K562 (cell line): ENCODE results near the gene RPS8. TPM values are rescaled to one million over a fixed set of nuclear protein-coding genes. Genes with fewer than 3 reads are reported as not detected.

ENCODE experiments used
- ATAC-seq: fragments of 200-7000 bp; cut with Tn5 transposase; 3 replicates; pipeline ENCODE4 v1.9.1; 2020; ENCODE audit warnings: moderate library complexity
- BruUV-seq: library from RNA; stranded (reverse); fragments of 400-500 nt; replicated peaks from 2 replicates; lab custom pipeline; 2021; lab: Mats Ljungman, UMichigan
- CTCF ChIA-PET: fragments of 300-600 bp; formaldehyde crosslinking; extraction: SDS; loops from one replicate; lab custom pipeline; 2021; ENCODE audit warnings: low intra/inter-chr PET ratio; lab: Yijun Ruan, JAX
- POLR2A ChIA-PET: fragments of 300-600, 350-650 bp; sonication (Branson Sonifier 250); formaldehyde crosslinking; extraction: SDS; loops from one replicate; lab custom pipeline; 2021; ENCODE audit warnings: antibody characterized with exemption, inconsistent platforms; lab: Yijun Ruan, JAX
- DNase-seq, 4 experiments: peaks; one replicate each; pipeline versions ENCODE4 v3.0.0 to v3.0.0-alpha.2; 2011 to 2018; ENCODE audit warnings: low spot score in 3 of 4, mixed read lengths in 3 of 4; ENCODE audit errors: extremely low read depth in 1 of 4
- FAIRE-seq: peaks from 2 replicates; lab custom pipeline; 2011; peaks lifted over from hg19 to GRCh38; lab: Jason Lieb, UNC
- H2AFZ ChIP-seq: 2 replicates; pipeline ENCODE4 v1.6.0; 2011; ENCODE audit warnings: low read depth, low read length, control low read depth, inconsistent platforms
- H3K27ac ChIP-seq: fragments of 200-600 bp; 3 replicates; pipeline ENCODE4 v1.8.0; 2011; ENCODE audit warnings: low read depth, mild to moderate bottlenecking, control low read depth, inconsistent platforms, low read length, moderate library complexity, mixed read lengths; ENCODE audit errors: extremely low read depth
- H3K27me3 ChIP-seq, 2 experiments: fragments of 300-600 bp in 1 of 2; 2 replicates in 1 of 2; 3 replicates in 1 of 2; pipeline versions ENCODE4 v1.6.0 to v1.8.0; 2011; ENCODE audit warnings: inconsistent platforms in 2 of 2, low read length in 2 of 2, mild to moderate bottlenecking in 1 of 2, mixed read lengths in 1 of 2, moderate library complexity in 1 of 2; ENCODE audit not compliant: control insufficient read depth in 2 of 2, insufficient read depth in 2 of 2
- H3K36me3 ChIP-seq: fragments of 300-600 bp; 3 replicates; pipeline ENCODE4 v1.8.0; 2011; ENCODE audit warnings: mild to moderate bottlenecking, low read length, inconsistent platforms; ENCODE audit not compliant: control insufficient read depth, insufficient read depth
- H3K4me1 ChIP-seq, 2 experiments: fragments of 200-600 bp in 1 of 2; replicated peaks in 1 of 2; 2 replicates in 1 of 2; 3 replicates in 1 of 2; pipeline versions ENCODE4 v1.5.1 to v1.8.0; 2011; ENCODE audit warnings: inconsistent platforms in 2 of 2, low read length in 2 of 2, mild to moderate bottlenecking in 1 of 2, mixed read lengths in 1 of 2, moderate library complexity in 1 of 2; ENCODE audit not compliant: control insufficient read depth in 2 of 2, insufficient read depth in 2 of 2
- H3K4me2 ChIP-seq: 2 replicates; pipeline ENCODE4 v1.6.1; 2011; ENCODE audit warnings: low read length, control low read depth, inconsistent platforms, mixed read lengths; ENCODE audit not compliant: insufficient read depth
- H3K4me3 ChIP-seq: fragments of 200-600 bp; sonication (generic), shearing (Covaris generic); 2 replicates; pipeline ENCODE4 v1.5.1; 2016; ENCODE audit warnings: control low read depth, inconsistent platforms
- H3K79me2 ChIP-seq: fragments of 200-600 bp; 3 replicates; pipeline ENCODE4 v1.8.0; 2011; ENCODE audit warnings: low read length, inconsistent platforms; ENCODE audit not compliant: control insufficient read depth, insufficient read depth
- H3K9ac ChIP-seq, 2 experiments: 2 replicates each; pipeline versions ENCODE4 v1.6.0 to v1.6.1; 2011; ENCODE audit warnings: low read depth in 2 of 2, low read length in 2 of 2, control low read depth in 1 of 2, inconsistent platforms in 1 of 2, mild to moderate bottlenecking in 1 of 2, mixed read lengths in 1 of 2; ENCODE audit not compliant: insufficient read depth in 1 of 2
- H3K9me1 ChIP-seq: one replicate; pipeline ENCODE4 v1.6.0; 2011; ENCODE audit warnings: inconsistent platforms, mild to moderate bottlenecking, low read length, moderate library complexity; ENCODE audit not compliant: control insufficient read depth, insufficient read depth
- H3K9me3 ChIP-seq: replicated peaks from 2 replicates; pipeline ENCODE4 v1.5.1; 2011; ENCODE audit warnings: low read depth, low read length, inconsistent platforms; ENCODE audit not compliant: control insufficient read depth, insufficient read depth
- H4K20me1 ChIP-seq: replicated peaks from 2 replicates; pipeline ENCODE4 v1.6.1; 2011; ENCODE audit warnings: low read length, inconsistent platforms, mixed read lengths; ENCODE audit not compliant: control insufficient read depth, insufficient read depth
- GABPB1 ChIP-seq: sonication (generic); formaldehyde crosslinking; IDR thresholded peaks from 2 replicates; pipeline ENCODE4 v1.8.0; 2022; ENCODE audit warnings: mild to moderate bottlenecking, missing genetic modification reagents
- KLF13 ChIP-seq: fragments of 450-650 bp; IDR thresholded peaks from 2 replicates; pipeline ENCODE4 v1.6.1; 2016; ENCODE audit warnings: missing genetic modification characterization, low read depth, mild to moderate bottlenecking, missing compliant biosample characterization, moderate library complexity, borderline replicate concordance
- NFE2 ChIP-seq: IDR thresholded peaks from 2 replicates; pipeline ENCODE4 v1.6.1; 2014; ENCODE audit warnings: antibody characterized with exemption, low read depth
- PHF20 ChIP-seq: fragments of 450-650 bp; IDR thresholded peaks from 2 replicates; pipeline ENCODE4 v1.6.1; 2018; ENCODE audit not compliant: partially characterized antibody
- PYGO2 ChIP-seq: fragments of 450-650 bp; IDR thresholded peaks from 2 replicates; pipeline ENCODE4 v1.6.1; 2016; ENCODE audit warnings: mild to moderate bottlenecking, missing genetic modification characterization, moderate library complexity, missing compliant biosample characterization
- RNF2 ChIP-seq: sonication (generic); IDR thresholded peaks from 2 replicates; pipeline ENCODE4 v1.6.1; 2016
- TAF1 ChIP-seq: IDR thresholded peaks from 2 replicates; pipeline ENCODE4 v1.6.1; 2011; ENCODE audit warnings: mild to moderate bottlenecking, low read length, moderate library complexity; ENCODE audit not compliant: insufficient read depth, control insufficient read depth, severe bottlenecking; ENCODE audit errors: extremely low read depth
- ZBTB17 ChIP-seq: fragments of 450-650 bp; formaldehyde crosslinking; IDR thresholded peaks from 2 replicates; pipeline ENCODE4 v1.4.0; 2020; ENCODE audit warnings: mild to moderate bottlenecking
- ZNF274 ChIP-seq: IDR thresholded peaks from 2 replicates; pipeline ENCODE4 v1.6.1; 2011; ENCODE audit warnings: low read depth, mild to moderate bottlenecking, low read length, moderate library complexity, borderline replicate concordance
- ZNF277 ChIP-seq: fragments of 250-450 bp; sonication (Bioruptor Pico); IDR thresholded peaks from 2 replicates; pipeline ENCODE4 v1.8.0; 2022; ENCODE audit warnings: inconsistent platforms, mild to moderate bottlenecking, moderate library complexity, borderline replicate concordance
- ZNF395 ChIP-seq: fragments of 200-800 bp; sonication (Bioruptor generic); IDR thresholded peaks from 2 replicates; pipeline ENCODE4 v1.6.1; 2017; ENCODE audit warnings: missing genetic modification characterization, missing compliant biosample characterization
- ZSCAN29 ChIP-seq: fragments of 450-650 bp; IDR thresholded peaks from 2 replicates; pipeline ENCODE4 v1.6.1; 2017
- WGBS: fragments of 100-300 bp; shearing (Covaris generic); methylation state at CpG from one replicate; pipeline ENCODE4 v1.1.6; 2016; ENCODE audit warnings: low coverage, mixed read lengths; ENCODE audit not compliant: insufficient coverage; ENCODE audit errors: missing lambda C conversion rate; 5-methylcytosine and 5-hydroxymethylcytosine counted together
- in situ Hi-C: fragments of 300-500 bp; cut with MboI; formaldehyde crosslinking; loops from 4 replicates; pipeline ENCODE4 v1.15.0; 2018; ENCODE audit warnings: inconsistent platforms, mixed read lengths
- intact Hi-C: fragments of 100-400 bp; cut with micrococcal nuclease; formaldehyde crosslinking; loops from 2 replicates; pipeline ENCODE4 v1.14.2; 2022
- polyA plus RNA-seq, 8 experiments: library from polyadenylated mRNA; depleted of rRNA in 4 of 8; stranded (reverse) in 5 of 8; unstranded in 3 of 8; fragments of >200 nt; fragmentation: Nextera tagmentation in 2 of 8; fragmentation: Illumina TruSeq in 1 of 8; extraction: Ambion mirVana in 2 of 8; extraction: Trizol in 1 of 8; gene quantifications; 2 replicates each; pipeline versions ENCODE4 v1.2.1 to v1.2.3, GENCODE V29; 2011 to 2014; ENCODE audit warnings: inconsistent platforms in 1 of 8, missing spikeins in 1 of 8
- total RNA-seq, 7 experiments: library from RNA; depleted of rRNA in 6 of 7; stranded (reverse); fragments of >200 nt in 6 of 7; fragmentation: Illumina TruSeq in 2 of 7; extraction: Trizol in 2 of 7; gene quantifications; 2 replicates each; pipeline versions ENCODE4 v1.2.1 to v1.2.3, GENCODE V29; 2011 to 2021; ENCODE audit warnings: low replicate concordance in 1 of 7
- TF ChIP-seq, protein P1 (sequence below): sonication (generic); formaldehyde crosslinking; IDR thresholded peaks from 2 replicates; pipeline ENCODE4 v1.8.0; 2022; ENCODE audit warnings: mild to moderate bottlenecking, missing genetic modification reagents
- TF ChIP-seq, protein P2 (sequence below): sonication (generic); formaldehyde crosslinking; IDR thresholded peaks from 2 replicates; pipeline ENCODE4 v1.5.0; 2020; ENCODE audit warnings: missing genetic modification reagents
- TF ChIP-seq, protein P3 (sequence below): fragments of 250-450 bp; sonication (Bioruptor Pico); IDR thresholded peaks from 2 replicates; pipeline ENCODE4 v1.4.0; 2020

Gene RPS8
- total and polyA plus RNA-seq, 9 of the 15 experiments (the other 6 are each of a cell fraction or from before 2014, with no cell fraction given) = 2,431 to 4,168 (median 3,109) TPM

- Histone ChIP-seq H3K4me2 (peak within 1 kb of the TSS; percentile 80), H3K9ac (peak within 1 kb of the TSS; percentile 86 to 92), H3K4me3 (peak within 1 kb of the TSS; percentile 30), H3K27ac (peak within 1 kb of the TSS; percentile 100), H2AFZ (peak within 1 kb of the TSS; percentile 96), H3K27me3 (no peaks in the 10 kb centered on the region), H3K79me2 (peaks cover 16% of the 10 kb centered on the region; the same call in 1 of the 3 replicates), H3K4me1 (peaks cover 59 to 72% of the 10 kb centered on the region in 2 experiments), H3K9me3 (no peaks in the 10 kb centered on the region), H3K9me1 (peaks cover 6% of the 10 kb centered on the region), H4K20me1 (no peaks in the 10 kb centered on the region), H3K36me3 (peaks cover 36% of the 10 kb centered on the region; the same call in 2 of the 3 replicates)
- in situ Hi-C loops = loop anchor here (10.0 kb wide), 1 partner anchor 687 kb away; the partner anchor contains the start of gene TESK2
- CTCF ChIA-PET = no interaction called here
- POLR2A ChIA-PET = interaction anchor here (0.6 to 16.9 kb wide), 26 partner anchors 8 to 498 kb away, joined by 3 to 594 read pairs (median 4); partner anchors contain the start of genes BEST4, HECTD3, PLK3 and RNU5D-1
- DNase-seq = peak; percentile 74 to 89 (median 82)
- no TSS peak for BruUV-seq
- FAIRE-seq = peak; percentile 37
- 19% methylated on average over 23 of the region's 23 CpGs for WGBS
- intact Hi-C loops = loop anchor here (10.0 kb wide), 1 partner anchor 173 kb away; no protein-coding TSS in a partner anchor
- ATAC-seq = peak; percentile 52
- TF ChIP-seq ZSCAN29 (no peak), ZBTB17 (peak; percentile 48; the same call in 1 of the 2 replicates), RNF2 (no peak), PHF20 (no peak), ZNF274 (no peak), GABPB1 (no peak), KLF13 (no peak), ZNF395 (peak; percentile 14; the same call in 1 of the 2 replicates), NFE2 (no peak), ZNF277 (0 out of 2 replicates have a peak, but pooled peaks have one; percentile 2), TAF1 (no peak), PYGO2 (peak; percentile 68)
- TF ChIP-seq, protein P1, sequence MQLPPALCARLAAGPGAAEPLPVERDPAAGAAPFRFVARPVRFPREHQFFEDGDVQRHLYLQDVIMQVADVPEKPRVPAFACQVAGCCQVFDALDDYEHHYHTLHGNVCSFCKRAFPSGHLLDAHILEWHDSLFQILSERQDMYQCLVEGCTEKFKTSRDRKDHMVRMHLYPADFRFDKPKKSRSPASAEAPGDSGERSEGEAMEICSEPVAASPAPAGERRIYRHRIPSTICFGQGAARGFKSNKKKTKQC = peak; percentile 27; the same call in 1 of the 2 replicates
- TF ChIP-seq, protein P2, sequence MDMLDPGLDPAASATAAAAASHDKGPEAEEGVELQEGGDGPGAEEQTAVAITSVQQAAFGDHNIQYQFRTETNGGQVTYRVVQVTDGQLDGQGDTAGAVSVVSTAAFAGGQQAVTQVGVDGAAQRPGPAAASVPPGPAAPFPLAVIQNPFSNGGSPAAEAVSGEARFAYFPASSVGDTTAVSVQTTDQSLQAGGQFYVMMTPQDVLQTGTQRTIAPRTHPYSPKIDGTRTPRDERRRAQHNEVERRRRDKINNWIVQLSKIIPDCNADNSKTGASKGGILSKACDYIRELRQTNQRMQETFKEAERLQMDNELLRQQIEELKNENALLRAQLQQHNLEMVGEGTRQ = no peak
- TF ChIP-seq, protein P3, sequence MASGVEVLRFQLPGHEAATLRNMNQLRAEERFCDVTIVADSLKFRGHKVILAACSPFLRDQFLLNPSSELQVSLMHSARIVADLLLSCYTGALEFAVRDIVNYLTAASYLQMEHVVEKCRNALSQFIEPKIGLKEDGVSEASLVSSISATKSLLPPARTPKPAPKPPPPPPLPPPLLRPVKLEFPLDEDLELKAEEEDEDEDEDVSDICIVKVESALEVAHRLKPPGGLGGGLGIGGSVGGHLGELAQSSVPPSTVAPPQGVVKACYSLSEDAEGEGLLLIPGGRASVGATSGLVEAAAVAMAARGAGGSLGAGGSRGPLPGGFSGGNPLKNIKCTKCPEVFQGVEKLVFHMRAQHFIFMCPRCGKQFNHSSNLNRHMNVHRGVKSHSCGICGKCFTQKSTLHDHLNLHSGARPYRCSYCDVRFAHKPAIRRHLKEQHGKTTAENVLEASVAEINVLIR (CRISPR knock-in tag) = no peak
Measured at GRCh38 chr1:44808063-44808937, 33.0 kb downstream of the RPS8 start, which contains the start of gene BTBD19. Gene BTBD19, plus strand, starts transcription at chr1:44808523. Its CDS starts 298 bp downstream, at chr1:44808821.
